Activated naive CD8-positive, alpha-beta T cell treated with anti-CD3 and anti-CD28 coated beads for 36 hours (primary cell): ENCODE results near the gene ZNF512B. TPM values are rescaled to one million over a fixed set of nuclear protein-coding genes. Genes with fewer than 3 reads are reported as not detected.
"Not testable (repeated sequence)": the region's sequence is repeated elsewhere in the genome, so short reads cannot be mapped to it uniquely, and the experiment has no call there.

Experiments
- DNase-seq: peaks from one replicate; pipeline ENCODE4 v3.0.0; 2021
- H3K27ac Mint-ChIP-seq: one replicate; pipeline ENCODE4 v1.8.0; 2022; ENCODE audit warnings: mild to moderate bottlenecking, moderate library complexity, mixed read lengths
- H3K27me3 Mint-ChIP-seq: one replicate; pipeline ENCODE4 v1.8.0; 2022; ENCODE audit warnings: mild to moderate bottlenecking, mixed read lengths
- H3K36me3 Mint-ChIP-seq: one replicate; pipeline ENCODE4 v1.8.0; 2021; ENCODE audit warnings: mild to moderate bottlenecking, mixed read lengths
- H3K4me1 Mint-ChIP-seq: one replicate; pipeline ENCODE4 v1.8.0; 2021; ENCODE audit warnings: mixed read lengths
- H3K4me3 Mint-ChIP-seq: one replicate; pipeline ENCODE4 v1.8.0; 2022; ENCODE audit warnings: mild to moderate bottlenecking, moderate library complexity, mixed read lengths
- H3K9me3 Mint-ChIP-seq: one replicate; pipeline ENCODE4 v1.8.0; 2022; ENCODE audit warnings: mixed read lengths
- total RNA-seq, 2 experiments: library from RNA; stranded (reverse); gene quantifications; one replicate each; pipeline ENCODE4 v1.2.3, GENCODE V29; 2021

ZNF512B gene
- total RNA-seq, 2 experiments from 2014 or later: 11.6 to 11.8 TPM

DNA sequence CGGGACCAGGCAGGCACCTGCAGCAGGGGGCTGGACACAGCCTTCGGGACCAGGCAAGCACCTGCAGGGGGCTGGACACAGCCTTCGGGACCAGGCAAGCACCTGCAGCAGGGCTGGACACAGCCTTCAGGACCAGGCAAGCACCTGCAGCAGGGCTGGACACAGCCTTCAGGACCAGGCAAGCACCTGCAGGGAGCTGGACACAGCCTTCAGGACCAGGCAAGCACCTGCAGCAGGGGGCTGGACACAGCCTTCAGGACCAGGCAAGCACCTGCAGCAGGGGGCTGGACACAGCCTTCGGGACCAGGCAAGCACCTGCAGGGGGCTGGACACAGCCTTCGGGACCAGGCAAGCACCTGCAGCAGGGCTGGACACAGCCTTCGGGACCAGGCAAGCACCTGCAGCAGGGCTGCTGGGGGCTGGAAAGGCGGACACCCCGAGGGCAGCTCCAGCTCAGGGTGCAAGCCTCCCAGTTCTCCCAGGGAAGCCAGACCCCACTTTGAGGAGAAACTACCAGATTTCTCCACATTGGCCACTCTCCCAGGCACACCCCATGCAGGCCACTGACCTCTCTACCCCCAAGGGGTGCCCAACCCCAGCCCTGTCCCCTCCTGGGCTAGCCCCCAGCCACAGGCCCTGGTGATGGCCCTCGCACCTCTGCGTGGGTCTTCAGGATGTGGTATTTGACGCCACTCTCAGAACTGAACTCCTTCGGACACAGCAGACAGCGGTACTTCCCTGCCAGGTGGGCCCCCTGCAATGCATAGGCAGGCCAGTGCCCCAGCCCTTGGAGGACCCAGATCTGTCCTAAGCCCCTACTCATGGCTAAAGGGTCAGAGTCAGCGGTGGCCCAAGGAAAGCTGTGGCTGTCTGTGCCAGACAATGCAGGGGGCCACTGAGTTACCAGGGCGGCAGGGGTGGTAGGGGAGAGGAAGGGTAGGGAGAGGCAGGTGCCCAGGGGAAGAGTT, 8.8 kb downstream of the ZNF512B start:
- H3K27me3 Mint-ChIP-seq, H3K9me3 Mint-ChIP-seq, H3K36me3 Mint-ChIP-seq, H3K27ac Mint-ChIP-seq, H3K4me3 Mint-ChIP-seq, DNase-seq: not testable (repeated sequence)
- peaks cover 15% of the 10 kb centered on the region for H3K4me1 Mint-ChIP-seq

GRCh38 chr20:63959699-63960075, 10.0 kb downstream of the ZNF512B start:
- no peaks in the 10 kb centered on the region for H3K9me3 Mint-ChIP-seq
- H3K36me3 Mint-ChIP-seq: peaks cover 8% of the 10 kb centered on the region
- no peak overlapping the region for H3K27ac Mint-ChIP-seq
- no peaks in the 10 kb centered on the region for H3K27me3 Mint-ChIP-seq
- no peak overlapping the region for H3K4me3 Mint-ChIP-seq
- peaks cover 18% of the 10 kb centered on the region for H3K4me1 Mint-ChIP-seq
- no peak for DNase-seq

DNA sequence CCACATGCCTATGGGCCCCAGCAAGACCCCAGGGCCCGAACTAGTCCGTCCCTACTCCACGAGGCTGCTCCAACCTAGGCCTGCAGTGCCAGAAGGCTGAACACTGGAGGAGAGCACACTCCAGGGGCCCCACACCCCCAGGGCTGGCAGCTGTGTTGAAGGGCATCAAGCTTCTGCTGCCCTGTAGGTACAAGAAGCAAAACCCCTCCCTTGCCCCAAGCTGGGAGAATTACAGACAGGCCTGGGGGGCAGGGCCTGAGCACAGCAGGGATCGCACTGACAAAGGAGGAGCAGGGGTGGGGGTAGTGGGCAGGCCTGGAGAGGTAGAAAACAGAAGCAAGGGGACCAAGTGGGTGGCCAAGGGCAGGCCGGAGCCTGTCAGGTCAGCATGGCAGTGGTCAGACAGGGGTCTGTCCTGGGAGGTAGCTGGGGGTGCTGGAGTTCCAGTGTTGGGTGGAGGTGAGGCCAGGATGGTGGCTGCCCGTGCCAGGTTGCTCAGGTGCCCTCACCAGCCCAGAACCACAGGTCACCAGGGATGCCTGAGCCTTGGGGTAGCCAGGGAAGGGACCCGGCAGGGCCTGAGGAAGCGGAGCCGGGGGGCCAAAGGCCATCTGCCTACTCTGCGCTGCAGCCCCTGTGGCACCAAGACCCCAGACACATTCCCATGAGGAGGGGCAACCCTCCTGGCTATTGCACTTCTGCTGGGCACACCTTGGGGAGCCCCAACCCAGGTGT, 10.6 kb downstream of the ZNF512B start:
- no peak for DNase-seq
- Mint-ChIP-seq H3K4me1 (peaks cover 24% of the 10 kb centered on the region), H3K4me3 (no peak overlapping the region), H3K27ac (no peak overlapping the region), H3K36me3 (peaks cover 11% of the 10 kb centered on the region), H3K9me3 (no peaks in the 10 kb centered on the region), H3K27me3 (no peaks in the 10 kb centered on the region)

- Mint-ChIP-seq H3K4me3 (no peak overlapping the region), H3K27me3 (no peaks in the 10 kb centered on the region), H3K36me3 (peaks cover 9% of the 10 kb centered on the region), H3K9me3 (no peaks in the 10 kb centered on the region), H3K4me1 (peaks cover 30% of the 10 kb centered on the region), H3K27ac (peak overlapping the region; percentile 91)
- no peak for DNase-seq
Measured at GRCh38 chr20:63958471-63958870, 11.3 kb downstream of the ZNF512B start.

DNA sequence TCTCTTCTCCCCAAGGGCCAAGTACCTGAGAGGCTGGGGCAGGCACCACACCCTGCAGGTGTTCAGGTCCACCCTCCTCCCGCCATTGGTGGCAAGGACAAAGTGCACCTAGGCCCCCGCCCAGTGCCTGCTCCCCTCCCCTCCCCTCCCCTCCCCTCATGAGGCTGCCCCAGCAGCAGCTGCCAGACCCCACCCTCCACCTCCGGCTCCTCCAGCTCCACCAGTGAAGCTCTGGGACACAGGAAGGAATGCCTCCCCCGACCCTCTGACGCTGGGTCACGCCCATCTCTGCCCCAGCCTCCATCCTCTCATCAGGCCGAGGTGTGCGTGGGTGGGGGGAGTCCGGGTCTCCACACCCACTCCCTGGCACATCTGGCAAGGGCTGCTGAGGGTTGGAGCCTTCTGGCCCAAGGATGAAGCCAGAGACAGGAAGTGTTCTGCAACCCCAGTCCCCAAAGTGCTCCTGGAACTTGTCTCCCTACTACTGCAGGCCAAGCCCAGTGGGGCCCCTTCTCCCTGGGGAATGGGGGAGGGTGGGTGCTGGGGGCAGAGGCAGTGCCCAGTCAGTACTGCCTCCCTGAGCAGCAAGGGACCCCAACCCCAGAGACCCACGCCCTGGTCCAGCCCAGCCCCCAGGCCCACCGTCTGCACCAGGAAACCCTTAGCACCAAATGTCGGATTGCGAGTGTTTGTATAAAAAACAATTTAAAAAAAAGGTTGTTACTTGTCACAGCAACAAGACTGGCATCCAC, 11.9 kb downstream of the ZNF512B start:
- peak; percentile 63 for DNase-seq
- H3K27me3 Mint-ChIP-seq: no peaks in the 10 kb centered on the region
- peaks cover 31% of the 10 kb centered on the region for H3K4me1 Mint-ChIP-seq
- H3K9me3 Mint-ChIP-seq: no peaks in the 10 kb centered on the region
- peaks cover 8% of the 10 kb centered on the region for H3K36me3 Mint-ChIP-seq
- peak overlapping the region; percentile 73 for H3K4me3 Mint-ChIP-seq
- peak overlapping the region; percentile 91 for H3K27ac Mint-ChIP-seq

- H3K4me1 Mint-ChIP-seq: peaks cover 31% of the 10 kb centered on the region
- H3K36me3 Mint-ChIP-seq: peaks cover 5% of the 10 kb centered on the region
- DNase-seq: peak; percentile 84
- peak overlapping the region; percentile 73 for H3K4me3 Mint-ChIP-seq
- H3K27ac Mint-ChIP-seq: peak overlapping the region; percentile 91
- no peaks in the 10 kb centered on the region for H3K9me3 Mint-ChIP-seq
- H3K27me3 Mint-ChIP-seq: no peaks in the 10 kb centered on the region
Measured at GRCh38 chr20:63957004-63957689, 12.6 kb downstream of the ZNF512B start.

GRCh38 chr20:63956664-63957003, 13.1 kb downstream of the ZNF512B start:
- Mint-ChIP-seq H3K9me3 (no peaks in the 10 kb centered on the region), H3K27me3 (no peaks in the 10 kb centered on the region), H3K36me3 (peaks cover 5% of the 10 kb centered on the region), H3K4me1 (peaks cover 34% of the 10 kb centered on the region), H3K27ac (peak overlapping the region; percentile 91), H3K4me3 (peak overlapping the region; percentile 77)
- no peak for DNase-seq

DNA sequence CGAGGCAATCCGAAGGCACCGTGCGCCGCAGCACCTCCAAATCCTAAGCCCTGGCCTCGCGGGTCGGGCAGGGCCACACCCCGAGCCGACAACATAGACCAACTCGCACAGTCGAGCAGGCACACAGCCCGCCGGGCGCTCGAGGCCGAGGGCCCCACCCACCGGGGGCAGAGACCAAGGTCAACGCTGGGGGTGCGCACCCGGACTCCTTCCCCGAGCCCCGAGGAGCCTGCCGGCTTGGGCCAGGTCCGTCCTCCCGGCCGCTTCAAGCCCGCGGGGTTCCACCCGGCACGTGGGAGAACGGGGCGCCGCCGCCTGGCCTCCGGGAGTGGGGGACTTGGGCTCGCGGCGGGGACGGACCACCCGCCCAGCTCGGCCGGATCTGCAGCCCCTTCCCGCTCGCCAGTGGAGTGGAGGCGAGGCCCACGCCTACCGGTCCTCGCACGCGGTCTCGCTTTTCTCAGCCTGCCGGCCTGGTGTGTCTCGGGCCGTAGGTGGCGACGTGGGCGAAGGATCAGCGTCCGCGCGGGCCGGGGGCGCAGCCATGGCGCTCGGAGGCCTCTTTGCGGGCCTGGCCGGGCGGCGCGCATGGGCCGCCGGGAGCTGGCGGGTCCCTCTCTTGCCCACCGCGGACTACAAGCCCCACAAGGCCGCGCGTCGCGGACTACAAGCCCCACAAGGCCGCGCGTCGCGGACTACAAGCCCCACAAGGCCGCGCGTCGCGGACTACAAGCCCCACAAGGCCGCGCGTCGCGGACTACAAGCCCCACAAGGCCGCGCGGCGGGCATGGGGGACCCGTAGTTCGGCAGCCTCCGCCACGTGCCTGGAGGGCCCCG, 13.7 kb downstream of the ZNF512B start, which contains the start of gene UCKL1:
TSS of gene UCKL1 (minus strand) at position 590 of the 837 bp plus-strand sequence. CDS start at position 546, 44 bp downstream.
- peaks cover 34% of the 10 kb centered on the region for H3K4me1 Mint-ChIP-seq
- H3K4me3 Mint-ChIP-seq: peak within 1 kb of the TSS; percentile 84
- peak; percentile 92 for DNase-seq
- H3K27me3 Mint-ChIP-seq: no peaks in the 10 kb centered on the region
- H3K27ac Mint-ChIP-seq: peak within 1 kb of the TSS; percentile 91
- H3K36me3 Mint-ChIP-seq: peaks cover 4% of the 10 kb centered on the region
- no peaks in the 10 kb centered on the region for H3K9me3 Mint-ChIP-seq

DNA sequence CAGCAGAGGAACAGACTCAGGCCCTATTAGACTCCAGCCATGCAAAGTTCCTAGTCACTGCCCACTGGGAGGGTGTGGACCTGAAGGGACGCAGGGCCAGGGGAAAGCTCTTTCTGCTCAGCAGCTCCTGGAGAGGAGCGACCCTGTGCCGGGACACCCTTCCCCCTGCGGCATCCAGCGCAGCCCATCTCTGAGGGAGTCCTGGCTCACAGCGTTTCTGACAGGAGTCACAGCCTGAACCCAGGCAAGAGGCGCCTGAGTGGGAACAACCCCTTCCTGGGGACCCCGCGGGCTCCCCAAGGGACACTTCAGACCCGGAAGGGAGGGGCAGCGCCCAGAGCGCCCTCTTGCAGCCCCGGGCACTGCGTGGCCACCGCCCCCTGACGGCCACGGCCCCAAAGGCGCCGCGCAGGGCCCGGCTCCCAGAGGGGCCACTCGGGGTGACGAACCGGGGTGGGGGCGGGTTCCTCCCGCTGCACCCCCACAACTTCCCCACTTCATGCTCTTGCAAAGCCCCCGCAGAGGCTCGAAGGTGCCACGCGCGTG, 14.4 kb downstream of the ZNF512B start:
- DNase-seq: peak; percentile 46
- H3K9me3 Mint-ChIP-seq: no peaks in the 10 kb centered on the region

DNA sequence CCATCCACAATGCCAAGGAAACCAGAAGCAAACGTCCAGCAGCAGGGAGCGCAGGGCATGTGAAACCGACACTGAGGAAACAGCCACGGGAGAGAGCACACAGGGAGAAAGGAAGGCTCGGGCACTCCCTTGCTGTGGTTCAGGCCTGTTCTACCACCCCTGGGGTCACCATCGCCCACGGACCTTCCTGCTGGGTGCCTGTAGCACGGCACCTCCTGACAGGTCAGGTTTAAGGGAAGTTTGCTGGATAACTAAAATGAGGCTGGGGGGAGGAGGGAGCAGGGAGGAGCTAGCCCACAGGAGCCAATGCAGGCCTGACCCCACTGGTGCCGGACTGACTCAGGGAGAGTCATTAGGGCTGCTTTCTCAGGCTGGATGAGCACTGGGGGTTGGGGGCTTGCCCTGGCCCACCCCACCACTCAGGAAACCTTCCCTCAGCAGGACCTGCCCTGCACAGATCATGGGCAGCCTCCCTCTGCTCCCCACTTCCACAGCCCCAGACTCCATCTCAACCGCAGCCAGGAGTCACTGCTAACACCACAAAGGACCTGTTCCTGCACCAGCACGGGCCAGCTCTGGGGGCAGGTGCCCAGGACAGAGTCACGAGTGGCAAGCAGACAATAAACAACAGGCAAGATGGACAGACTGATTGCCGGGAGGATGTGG, 15.8 kb downstream of the ZNF512B start:
- no peak for DNase-seq
- Mint-ChIP-seq H3K27me3 (no peaks in the 10 kb centered on the region), H3K27ac (peak overlapping the region; percentile 74), H3K36me3 (peaks cover 4% of the 10 kb centered on the region), H3K4me1 (peaks cover 43% of the 10 kb centered on the region), H3K9me3 (no peaks in the 10 kb centered on the region), H3K4me3 (peak overlapping the region; percentile 84)

More for the DNA sequence above, 14.4 kb downstream of the ZNF512B start:
- peaks cover 4% of the 10 kb centered on the region for H3K36me3 Mint-ChIP-seq
- no peaks in the 10 kb centered on the region for H3K27me3 Mint-ChIP-seq
- H3K4me3 Mint-ChIP-seq: peak overlapping the region; percentile 84
- H3K4me1 Mint-ChIP-seq: peaks cover 34% of the 10 kb centered on the region
- H3K27ac Mint-ChIP-seq: peak overlapping the region; percentile 67

DNA sequence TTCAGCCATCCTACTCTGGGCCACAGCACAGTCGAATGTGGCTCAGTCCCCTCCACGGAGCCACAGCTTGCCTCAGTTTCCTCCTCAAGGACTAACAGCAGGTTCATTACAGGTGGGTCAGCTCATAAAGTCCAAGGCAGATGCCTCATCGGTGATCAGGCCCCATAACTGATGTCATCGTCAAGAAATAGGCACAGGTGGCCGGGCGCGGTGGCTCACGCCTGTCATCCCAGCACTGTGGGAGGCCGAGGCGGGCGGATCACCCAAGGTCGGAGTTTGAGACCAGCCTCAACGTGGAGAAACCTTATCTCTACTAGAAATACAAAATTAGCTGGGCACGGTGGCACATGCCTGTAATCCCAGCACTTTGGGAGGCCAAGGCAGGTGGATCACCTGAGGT, 17.0 kb downstream of the ZNF512B start:
- peaks cover 6% of the 10 kb centered on the region for H3K36me3 Mint-ChIP-seq
- no peaks in the 10 kb centered on the region for H3K27me3 Mint-ChIP-seq
- peaks cover 46% of the 10 kb centered on the region for H3K4me1 Mint-ChIP-seq
- no peaks in the 10 kb centered on the region for H3K9me3 Mint-ChIP-seq
- H3K27ac Mint-ChIP-seq: no peak overlapping the region
- DNase-seq: no peak
- no peak overlapping the region for H3K4me3 Mint-ChIP-seq

- H3K27ac Mint-ChIP-seq: no peak overlapping the region
- H3K27me3 Mint-ChIP-seq: no peaks in the 10 kb centered on the region
- no peak for DNase-seq
- H3K36me3 Mint-ChIP-seq: peaks cover 6% of the 10 kb centered on the region
- H3K4me3 Mint-ChIP-seq: no peak overlapping the region
- H3K4me1 Mint-ChIP-seq: peaks cover 47% of the 10 kb centered on the region
- H3K9me3 Mint-ChIP-seq: no peaks in the 10 kb centered on the region
Measured at GRCh38 chr20:63952210-63952535, 17.6 kb downstream of the ZNF512B start.
